WTC11 (cell line): Measurements from ENCODE around the gene GARIN3.

ENCODE experiments used
- JUN ChIP-seq: sonication (generic); formaldehyde crosslinking; IDR thresholded peaks from 2 replicates; pipeline ENCODE4 v1.8.0; 2023; ENCODE audit warnings: mild to moderate bottlenecking, missing genetic modification reagents
- SMAD4 ChIP-seq: sonication (generic); formaldehyde crosslinking; IDR thresholded peaks from 2 replicates; pipeline ENCODE4 v1.8.0; 2022; ENCODE audit warnings: mild to moderate bottlenecking, missing genetic modification reagents
- TF ChIP-seq, protein P1 (sequence below): fragments of 200-600 bp; IDR thresholded peaks from 2 replicates; pipeline ENCODE4 v1.8.0; 2022; ENCODE audit warnings: antibody characterized with exemption

GRCh38 chr5:157130925-157131324 is 35.1 kb downstream of the GARIN3 start:
- TF ChIP-seq, protein P1, sequence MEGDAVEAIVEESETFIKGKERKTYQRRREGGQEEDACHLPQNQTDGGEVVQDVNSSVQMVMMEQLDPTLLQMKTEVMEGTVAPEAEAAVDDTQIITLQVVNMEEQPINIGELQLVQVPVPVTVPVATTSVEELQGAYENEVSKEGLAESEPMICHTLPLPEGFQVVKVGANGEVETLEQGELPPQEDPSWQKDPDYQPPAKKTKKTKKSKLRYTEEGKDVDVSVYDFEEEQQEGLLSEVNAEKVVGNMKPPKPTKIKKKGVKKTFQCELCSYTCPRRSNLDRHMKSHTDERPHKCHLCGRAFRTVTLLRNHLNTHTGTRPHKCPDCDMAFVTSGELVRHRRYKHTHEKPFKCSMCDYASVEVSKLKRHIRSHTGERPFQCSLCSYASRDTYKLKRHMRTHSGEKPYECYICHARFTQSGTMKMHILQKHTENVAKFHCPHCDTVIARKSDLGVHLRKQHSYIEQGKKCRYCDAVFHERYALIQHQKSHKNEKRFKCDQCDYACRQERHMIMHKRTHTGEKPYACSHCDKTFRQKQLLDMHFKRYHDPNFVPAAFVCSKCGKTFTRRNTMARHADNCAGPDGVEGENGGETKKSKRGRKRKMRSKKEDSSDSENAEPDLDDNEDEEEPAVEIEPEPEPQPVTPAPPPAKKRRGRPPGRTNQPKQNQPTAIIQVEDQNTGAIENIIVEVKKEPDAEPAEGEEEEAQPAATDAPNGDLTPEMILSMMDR = no peak
- TF ChIP-seq SMAD4 (CRISPR knock-in tag) = no peak
- TF ChIP-seq JUN = no peak
